ENCODE data around the gene GPS2. TPM values are rescaled to one million over a fixed set of nuclear protein-coding genes. Genes with fewer than 3 reads are reported as not detected.

Gene GPS2
- 70.6 and 96.3 TPM in 2 replicates for total RNA-seq

GRCh38 chr17:7314719-7315569, at the start of gene GPS2:
GPS2 (minus strand) TSS chr17:7315360; CDS start chr17:7315052, 308 bp downstream.

GRCh38 chr17:7355053-7355452, 39.9 kb upstream of the GPS2 start, which contains the start of gene TMEM95:
TMEM95 (plus strand) TSS chr17:7355156; CDS start chr17:7355205, 49 bp downstream.

GRCh38 chr17:7351665-7352502, 36.7 kb upstream of the GPS2 start, which contains the start of gene KCTD11:
KCTD11 (plus strand) TSS chr17:7352162.

GRCh38 chr17:7336240-7337175, 21.3 kb upstream of the GPS2 start, which contains the start of gene ACAP1:
ACAP1 (plus strand) TSS chr17:7336529; CDS start chr17:7336735, 206 bp downstream.

GRCh38 chr17:7328840-7329373, 13.7 kb upstream of the GPS2 start, which contains the start of gene NEURL4:
NEURL4 (minus strand) TSS chr17:7329335; CDS start chr17:7329312, 23 bp downstream.

GRCh38 chr17:7306911-7307685, 8.1 kb downstream of the GPS2 start, which contains the start of gene EIF5A:
EIF5A (plus strand) TSS chr17:7307628; CDS start chr17:7309636, 2,008 bp downstream.

GRCh38 chr17:7294614-7295153, 20.5 kb downstream of the GPS2 start, which contains the start of gene YBX2:
YBX2 (minus strand) TSS chr17:7294639; CDS start chr17:7294500, 139 bp downstream.

GRCh38 chr17:7281074-7281952, 33.8 kb downstream of the GPS2 start, which contains the start of gene SLC2A4:
SLC2A4 (plus strand) TSS chr17:7281718; CDS start chr17:7281935, 217 bp downstream.

Other genes starting within 250 kb of the GPS2 start
- gene CLEC10A, start 235.1 kb downstream of the GPS2 start, total RNA-seq = not detected in 2 replicates
- not detected in 2 replicates for gene ASGR2, start 200.5 kb downstream of the GPS2 start, total RNA-seq
- gene ASGR1, start 136.0 kb downstream of the GPS2 start, total RNA-seq = 0.34 and 1.2 TPM in 2 replicates
- gene DLG4, start 95.5 kb downstream of the GPS2 start, total RNA-seq = 7.9 and 8.9 TPM in 2 replicates
- gene ACADVL, start 95.4 kb downstream of the GPS2 start, total RNA-seq = 179 and 194 TPM in 2 replicates
- gene DVL2, start 80.8 kb downstream of the GPS2 start, total RNA-seq = 57.5 and 65.3 TPM in 2 replicates
- gene PHF23, start 75.9 kb downstream of the GPS2 start, total RNA-seq = 41.5 and 42.4 TPM in 2 replicates
- 213 and 286 TPM in 2 replicates for gene GABARAP, start 72.9 kb downstream of the GPS2 start, total RNA-seq
- gene CTDNEP1, start 63.6 kb downstream of the GPS2 start, total RNA-seq = 58.0 and 67.5 TPM in 2 replicates
- 37.8 and 40.9 TPM in 2 replicates for gene ELP5, start 63.1 kb downstream of the GPS2 start, total RNA-seq
- gene CLDN7, start 52.9 kb downstream of the GPS2 start, total RNA-seq = 11.3 and 13.1 TPM in 2 replicates
- gene SLC2A4, start 33.6 kb downstream of the GPS2 start, total RNA-seq = 0.15 and 1.0 TPM in 2 replicates
- 0.34 TPM in 1 of 2 replicates, not detected in the other for gene YBX2, start 20.7 kb downstream of the GPS2 start, total RNA-seq
- gene EIF5A, start 7.7 kb downstream of the GPS2 start, total RNA-seq = 783 and 934 TPM in 2 replicates
- 9.9 and 12.2 TPM in 2 replicates for gene NEURL4, start 14.0 kb upstream of the GPS2 start, total RNA-seq
- 0.50 and 1.2 TPM in 2 replicates for gene ACAP1, start 21.2 kb upstream of the GPS2 start, total RNA-seq
- 7.6 and 7.9 TPM in 2 replicates for gene KCTD11, start 36.8 kb upstream of the GPS2 start, total RNA-seq
- gene TMEM95, start 39.8 kb upstream of the GPS2 start, total RNA-seq = 0.15 TPM in 1 of 2 replicates, not detected in the other
- under 0.01 TPM in 1 of 2 replicates, not detected in the other for gene TNK1, start 65.7 kb upstream of the GPS2 start, total RNA-seq
- 43.9 and 45.8 TPM in 2 replicates for gene PLSCR3, start 79.2 kb upstream of the GPS2 start, total RNA-seq
- gene TMEM256, start 88.7 kb upstream of the GPS2 start, total RNA-seq = 213 and 214 TPM in 2 replicates
- 9.1 and 10.3 TPM in 2 replicates for gene NLGN2, start 92.5 kb upstream of the GPS2 start, total RNA-seq
- not detected in 2 replicates for gene SPEM1, start 105.0 kb upstream of the GPS2 start, total RNA-seq
- gene SPEM2, start 110.3 kb upstream of the GPS2 start, total RNA-seq = not detected in 2 replicates
- gene SPEM3, start 113.5 kb upstream of the GPS2 start, total RNA-seq = not detected in 2 replicates
- gene TMEM102, start 120.1 kb upstream of the GPS2 start, total RNA-seq = 2.2 and 3.5 TPM in 2 replicates
- gene FGF11, start 124.2 kb upstream of the GPS2 start, total RNA-seq = 0.30 TPM in 1 of 2 replicates, not detected in the other
- 2.0 and 3.6 TPM in 2 replicates for gene CHRNB1, start 129.7 kb upstream of the GPS2 start, total RNA-seq
- 15.3 and 16.6 TPM in 2 replicates for gene ZBTB4, start 164.3 kb upstream of the GPS2 start, total RNA-seq
- gene SLC35G6, start 166.1 kb upstream of the GPS2 start, total RNA-seq = not detected in 2 replicates
- gene POLR2A, start 169.0 kb upstream of the GPS2 start, total RNA-seq = 21.5 and 22.1 TPM in 2 replicates
- 21.4 and 23.6 TPM in 2 replicates for gene TNFSF12, start 233.7 kb upstream of the GPS2 start, total RNA-seq
- gene TNFSF13, start 243.4 kb upstream of the GPS2 start, total RNA-seq = 1.2 TPM in 2 replicates
- gene SENP3, start 246.6 kb upstream of the GPS2 start, total RNA-seq = 70.2 and 87.8 TPM in 2 replicates